Activated CD8-positive, alpha-beta memory T cell treated with anti-CD3 and anti-CD28 coated beads, Interleukin-2, amount 50 U/mL, for 48 hours (primary cell): ENCODE measurements around the gene LILRA1.
"Not testable (repeated sequence)": the region's sequence is repeated elsewhere in the genome, so short reads cannot be mapped to it uniquely, and the experiment has no call there.

ENCODE experiments used
- DNase-seq: peaks from one replicate; pipeline ENCODE4 v3.0.0-alpha.2; 2020

The LILRA1 gene

DNA sequence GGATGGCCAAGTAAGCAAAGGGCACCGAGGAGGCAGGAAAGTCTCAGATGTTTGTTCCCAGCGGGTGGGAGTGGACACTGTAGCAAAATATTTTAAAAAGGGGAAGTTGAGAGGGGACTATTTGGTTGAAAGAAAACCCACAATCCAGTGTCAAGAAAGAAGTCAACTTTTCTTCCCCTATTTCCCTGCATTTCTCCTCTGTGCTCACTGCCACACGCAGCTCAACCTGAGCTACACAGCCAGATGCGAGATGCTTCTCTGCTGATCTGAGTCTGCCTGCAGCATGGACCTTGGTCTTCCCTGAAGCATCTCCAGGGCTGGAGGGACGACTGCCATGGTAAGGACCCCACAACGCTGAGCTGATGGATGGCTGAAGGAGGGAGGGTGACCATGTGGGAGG, at the start of gene LILRA1:
Gene LILRA1 (plus strand): TSS at position 188 of the 400 bp plus-strand sequence. CDS start 613 bp downstream, outside the sequence.
- DNase-seq: not testable (repeated sequence)

DNA sequence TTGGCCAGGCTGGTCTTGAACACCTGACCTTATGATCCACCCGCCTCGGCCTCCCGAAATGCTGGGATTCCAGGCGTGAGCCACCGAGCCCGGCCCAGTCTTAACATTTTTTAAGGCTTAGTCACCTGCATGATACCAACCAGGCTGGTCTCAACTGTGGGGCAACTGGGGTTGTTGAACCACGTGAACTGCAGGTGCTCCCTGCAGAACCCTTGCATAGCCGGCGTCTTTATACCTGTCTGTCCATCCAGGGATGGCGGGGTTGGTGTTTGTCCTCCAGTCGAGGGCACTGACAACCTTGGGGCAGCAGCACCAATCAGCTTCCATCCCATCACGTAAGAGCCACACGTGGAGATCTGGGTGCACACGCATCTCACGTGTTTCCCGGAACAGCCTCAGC, 44.6 kb upstream of the LILRA1 start:
- no peak for DNase-seq

DNA sequence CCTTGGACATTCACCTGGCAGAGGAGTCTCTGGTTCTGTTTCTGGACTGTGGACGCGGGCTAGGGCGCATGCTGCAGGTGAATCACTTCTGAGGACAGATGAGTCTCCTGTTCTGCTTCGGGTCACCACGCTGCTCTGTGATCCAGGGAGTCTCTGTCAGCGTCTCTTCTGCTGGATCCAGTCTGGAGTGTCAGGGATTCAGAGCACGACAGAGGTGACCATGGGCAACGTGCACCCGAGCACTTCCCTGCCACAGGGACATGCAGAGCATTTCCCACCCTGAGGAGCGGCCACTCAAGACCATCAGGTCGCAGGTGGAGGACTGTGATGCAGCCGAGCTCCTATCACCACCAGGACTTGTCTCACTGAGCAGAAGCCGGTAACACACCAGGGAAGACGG, 44.2 kb upstream of the LILRA1 start:
- DNase-seq: no peak

DNA sequence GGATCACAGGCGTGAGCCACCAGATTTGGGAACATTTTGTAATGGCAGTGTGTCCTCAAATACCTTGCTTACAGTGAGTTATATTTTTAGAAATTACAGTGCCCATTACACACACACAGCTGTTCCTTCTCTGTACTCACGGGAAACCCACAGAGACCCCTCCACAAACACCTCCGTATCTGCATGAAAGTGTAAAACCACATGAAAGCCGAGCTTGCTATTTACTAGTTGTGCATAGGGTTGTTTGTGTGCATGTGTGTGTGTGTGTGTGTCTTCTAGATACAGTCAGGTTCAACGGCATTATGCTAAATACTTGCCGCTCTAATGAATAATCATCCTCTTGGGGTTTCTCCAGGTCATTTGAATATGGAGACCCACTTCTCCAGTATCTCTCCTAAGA, 42.1 kb upstream of the LILRA1 start:
- DNase-seq: no peak

GRCh38 chr19:54551950-54552912, 41.2 kb upstream of the LILRA1 start:
- no peak for DNase-seq

DNA sequence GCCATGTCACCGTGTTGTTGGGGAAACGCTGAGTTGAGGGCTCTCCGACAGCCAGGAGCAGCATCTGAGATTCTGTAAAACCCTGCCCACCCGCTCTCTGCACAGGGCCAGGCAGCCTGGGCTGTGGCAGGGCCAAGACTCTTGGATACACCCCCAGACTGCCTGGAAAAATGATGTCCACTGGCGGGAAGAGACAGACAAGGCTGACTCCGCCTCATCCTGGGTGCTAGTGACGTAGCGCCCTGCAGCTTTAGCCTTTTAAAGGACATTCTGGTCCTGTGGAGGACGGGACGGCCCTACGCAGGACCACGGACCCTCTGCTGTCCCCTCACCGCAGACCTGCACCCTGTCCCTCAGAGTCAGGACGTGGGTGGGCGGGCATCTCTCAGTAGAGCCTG, 40.5 kb upstream of the LILRA1 start:
- no peak for DNase-seq

DNA sequence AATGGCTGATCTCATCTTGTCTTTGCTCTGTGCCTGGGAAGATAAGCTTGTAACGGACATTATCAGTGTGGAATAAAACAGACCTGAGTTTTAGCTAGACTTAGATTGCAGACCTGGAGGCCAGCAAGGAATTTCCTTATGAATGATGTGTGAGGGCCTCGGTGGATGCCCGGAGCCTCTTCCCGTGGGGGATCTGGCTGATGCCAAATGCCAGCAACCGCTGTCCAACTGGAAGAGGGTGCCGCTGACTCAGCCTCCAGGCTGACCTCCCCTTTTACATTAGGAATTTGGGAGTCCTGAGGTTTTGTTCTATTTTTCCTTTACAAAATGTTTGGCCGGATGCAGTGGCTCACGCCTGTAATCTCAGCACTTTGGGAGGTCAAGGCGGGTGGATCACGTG, 39.4 kb upstream of the LILRA1 start:
- DNase-seq: no peak

GRCh38 chr19:54554896-54555295, 38.5 kb upstream of the LILRA1 start:
- no peak for DNase-seq

DNA sequence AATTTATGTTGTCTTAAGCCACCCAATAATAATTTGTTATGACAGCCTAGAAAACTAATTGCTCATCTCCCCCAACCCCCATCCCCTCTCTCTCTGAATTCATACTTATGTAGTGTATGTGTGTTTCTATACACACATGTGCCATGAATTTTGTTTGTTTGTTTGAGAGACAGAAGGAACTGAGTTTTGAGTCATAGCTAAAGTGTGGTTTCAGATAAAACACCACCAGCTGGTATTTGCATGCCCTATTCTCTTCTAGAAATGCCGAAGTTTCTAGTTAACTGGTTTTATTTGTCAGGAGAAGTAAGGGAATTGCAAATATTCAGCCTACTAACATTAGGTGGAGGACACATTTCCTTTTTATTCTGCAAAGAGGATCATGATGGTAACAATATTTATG, 37.2 kb upstream of the LILRA1 start:
- DNase-seq: no peak

DNA sequence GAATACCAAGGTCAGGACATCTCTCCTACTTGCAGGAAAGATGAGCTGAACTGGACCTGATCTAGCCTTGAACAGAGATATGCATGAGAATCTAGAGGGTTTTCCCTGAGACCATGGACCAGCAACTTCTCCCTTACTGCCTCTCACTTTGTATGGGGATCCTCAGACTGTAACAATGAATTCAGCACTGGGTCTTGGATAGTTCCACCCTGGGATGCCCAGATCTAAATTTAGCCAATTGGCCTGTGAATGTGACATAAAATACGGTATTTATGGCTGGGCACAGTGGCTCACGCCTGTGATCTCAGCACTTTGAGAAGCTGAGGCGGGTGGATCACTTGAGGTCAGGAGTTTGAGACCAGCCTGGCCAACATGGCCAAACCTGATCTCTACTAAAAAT, 35.1 kb upstream of the LILRA1 start:
- DNase-seq: no peak

GRCh38 chr19:54560881-54561385, 32.5 kb upstream of the LILRA1 start:
- no peak for DNase-seq

- DNase-seq: no peak
Measured at GRCh38 chr19:54561840-54562239, 31.6 kb upstream of the LILRA1 start.

- DNase-seq: not testable (repeated sequence)
Measured at GRCh38 chr19:54563206-54563605, 30.2 kb upstream of the LILRA1 start.

DNA sequence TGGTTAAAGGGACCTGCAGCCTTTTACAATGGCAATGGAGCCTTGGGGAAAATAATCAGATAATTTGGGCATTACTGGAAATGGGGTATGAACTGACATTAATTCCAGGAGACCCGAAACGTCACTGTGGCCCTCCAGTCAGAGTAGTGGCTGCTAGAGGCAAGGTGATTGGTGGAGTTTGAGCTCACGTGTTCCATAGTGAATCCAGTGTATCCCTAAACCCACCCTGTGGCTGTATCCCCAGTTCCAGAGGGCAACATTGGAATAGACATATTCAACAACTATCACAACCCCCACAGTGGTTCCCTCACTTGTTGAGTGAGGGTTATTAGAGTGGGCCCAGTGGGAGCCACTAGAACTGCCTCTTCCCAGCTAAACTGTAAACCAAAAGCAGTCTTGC, 23.1 kb upstream of the LILRA1 start:
- DNase-seq: no peak

- DNase-seq: not testable (repeated sequence)
Measured at GRCh38 chr19:54571715-54572615, 21.5 kb upstream of the LILRA1 start.

GRCh38 chr19:54572696-54573311, 20.6 kb upstream of the LILRA1 start:
- no peak for DNase-seq

GRCh38 chr19:54573330-54573872, 20.0 kb upstream of the LILRA1 start, which contains the start of gene LILRA2:
LILRA2 (plus strand) TSS chr19:54573790; CDS start chr19:54573879, 89 bp downstream.
- no peak for DNase-seq

DNA sequence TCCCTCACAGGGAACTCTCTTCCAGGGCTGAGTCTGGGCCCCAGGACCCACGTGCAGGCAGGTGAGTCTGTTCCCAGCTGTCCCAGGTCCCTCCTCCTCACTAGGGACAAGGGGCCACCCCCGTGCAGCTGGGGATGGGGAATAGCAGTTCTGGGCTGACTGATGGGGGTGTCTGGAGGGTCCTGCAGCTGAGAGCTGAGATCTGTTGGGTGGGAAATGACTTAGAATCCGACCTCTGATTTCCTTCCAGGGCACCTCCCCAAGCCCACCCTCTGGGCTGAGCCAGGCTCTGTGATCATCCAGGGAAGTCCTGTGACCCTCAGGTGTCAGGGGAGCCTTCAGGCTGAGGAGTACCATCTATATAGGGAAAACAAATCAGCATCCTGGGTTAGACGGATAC, 19.4 kb upstream of the LILRA1 start:
- no peak for DNase-seq

DNA sequence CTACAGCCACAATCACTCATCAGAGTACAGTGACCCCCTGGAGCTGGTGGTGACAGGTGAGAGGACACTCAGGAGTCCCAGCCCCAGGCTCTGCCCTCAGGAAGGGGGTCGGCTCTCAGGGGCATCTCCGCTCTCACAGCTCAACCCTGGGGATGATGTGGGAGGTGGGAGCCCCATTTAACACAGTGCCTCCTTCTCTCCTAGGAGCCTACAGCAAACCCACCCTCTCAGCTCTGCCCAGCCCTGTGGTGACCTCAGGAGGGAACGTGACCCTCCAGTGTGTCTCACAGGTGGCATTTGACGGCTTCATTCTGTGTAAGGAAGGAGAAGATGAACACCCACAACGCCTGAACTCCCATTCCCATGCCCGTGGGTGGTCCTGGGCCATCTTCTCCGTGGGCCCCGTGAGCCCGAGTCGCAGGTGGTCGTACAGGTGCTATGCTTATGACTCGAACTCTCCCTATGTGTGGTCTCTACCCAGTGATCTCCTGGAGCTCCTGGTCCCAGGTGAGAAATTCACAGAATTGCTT, 18.8 kb upstream of the LILRA1 start:
- no peak for DNase-seq

DNA sequence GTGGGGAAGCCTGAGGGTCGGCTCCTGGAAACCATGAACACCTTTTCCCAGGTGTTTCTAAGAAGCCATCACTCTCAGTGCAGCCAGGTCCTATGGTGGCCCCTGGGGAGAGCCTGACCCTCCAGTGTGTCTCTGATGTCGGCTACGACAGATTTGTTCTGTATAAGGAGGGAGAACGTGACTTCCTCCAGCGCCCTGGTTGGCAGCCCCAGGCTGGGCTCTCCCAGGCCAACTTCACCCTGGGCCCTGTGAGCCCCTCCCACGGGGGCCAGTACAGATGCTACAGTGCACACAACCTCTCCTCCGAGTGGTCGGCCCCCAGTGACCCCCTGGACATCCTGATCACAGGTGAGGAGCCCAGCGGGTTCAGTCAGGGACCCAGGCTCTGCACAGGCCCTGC, 18.2 kb upstream of the LILRA1 start:
- DNase-seq: not testable (repeated sequence)

DNA sequence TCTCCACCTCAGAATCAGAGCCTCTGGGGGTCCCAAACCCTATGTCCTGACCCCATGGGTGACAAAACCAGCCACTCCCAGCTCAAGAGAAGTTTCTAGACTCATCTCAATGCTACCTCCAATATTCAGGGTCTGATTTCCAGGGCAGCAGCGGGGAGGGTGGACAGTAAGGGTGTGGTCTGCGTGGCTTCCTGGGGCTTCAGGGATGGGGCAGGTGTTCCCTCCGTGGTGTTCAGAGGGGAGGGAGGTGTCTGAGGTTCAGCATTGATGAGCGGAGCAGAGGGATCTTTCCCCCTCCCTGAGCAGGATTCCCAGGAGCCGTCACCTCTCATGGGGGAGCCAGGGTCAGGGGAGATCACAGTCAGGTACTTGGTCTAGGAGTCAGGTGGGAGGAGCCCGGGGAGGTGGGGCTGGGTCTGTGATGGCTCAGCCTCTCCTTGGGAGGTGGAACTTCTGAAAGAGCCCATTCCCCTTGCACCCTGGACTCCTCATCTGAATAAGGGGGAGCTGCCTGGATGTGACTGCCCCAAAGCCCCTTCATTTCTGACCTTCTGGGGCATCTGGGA, 16.9 kb upstream of the LILRA1 start:
- DNase-seq: no peak

- DNase-seq: no peak
Measured at GRCh38 chr19:54577334-54577733, 16.1 kb upstream of the LILRA1 start.
